ENCODE data around the gene RNF38. TPM values are rescaled to one million over a fixed set of nuclear protein-coding genes. Genes with fewer than 3 reads are reported as not detected.

RNF38 gene
- total RNA-seq, 2 experiments from 2014 or later, result 88.1 to 104 TPM

GRCh38 chr9:36293171-36293570, 106.9 kb downstream of the RNF38 start:
- TF ChIP-seq CTCF (IDR thresholded peaks at IDR 0.05), result no peak
- Mint-ChIP-seq H3K4me1 (ENCODE audit: low read depth) (no peaks in the 10 kb centered on the region), H3K36me3 (ENCODE audit: low read depth) (no peaks in the 10 kb centered on the region), H3K27ac (no peak overlapping the region), H3K4me3 (no peak overlapping the region), H3K9me3 (no peaks in the 10 kb centered on the region), H3K27me3 (no peaks in the 10 kb centered on the region)
- Histone ChIP-seq H3K9me3 (ENCODE audit: control insufficient read depth in 1 of 2, insufficient read depth in 1 of 2, low read length in 2 of 2) (no peaks in the 10 kb centered on the region), H3K27me3 (ENCODE audit: control insufficient read depth in 1 of 2, insufficient read depth in 2 of 2, low read length in 2 of 2) (no peaks in the 10 kb centered on the region), H3K27ac (ENCODE audit: low read depth in 1 of 2, low read length in 2 of 2) (no peak overlapping the region), H3K36me3 (ENCODE audit: insufficient read depth, low read length) (no peaks in the 10 kb centered on the region), H3K4me3 (ENCODE audit: low read length) (no peak overlapping the region), H3K4me1 (ENCODE audit: insufficient read depth, low read length) (no peaks in the 10 kb centered on the region)
- ChIA-PET CTCF (no interaction called here), POLR2A (no interaction called here)
- intact Hi-C loops (cut with DNase I, micrococcal nuclease), result no loop called here
- DNase-seq, result no peak
- ATAC-seq (ENCODE audit: poor library complexity), result no peak

- no peaks in the 10 kb centered on the region for H3K4me1 Mint-ChIP-seq (ENCODE audit: low read depth)
- ChIA-PET POLR2A (no interaction called here), CTCF (no interaction called here)
- no peak for DNase-seq
- no peaks in the 10 kb centered on the region for H3K27me3 ChIP-seq (ENCODE audit: control insufficient read depth in 1 of 2, insufficient read depth in 2 of 2, low read length in 2 of 2)
- H3K27me3 Mint-ChIP-seq, result no peaks in the 10 kb centered on the region
- ATAC-seq (ENCODE audit: poor library complexity), result no peak
- no peaks in the 10 kb centered on the region for H3K36me3 ChIP-seq (ENCODE audit: insufficient read depth, low read length)
- no peak overlapping the region for H3K27ac Mint-ChIP-seq
- no peak overlapping the region for H3K4me3 Mint-ChIP-seq
- no peaks in the 10 kb centered on the region for H3K4me1 ChIP-seq (ENCODE audit: insufficient read depth, low read length)
- no peak overlapping the region for H3K27ac ChIP-seq (ENCODE audit: low read depth in 1 of 2, low read length in 2 of 2)
- no peak for TF ChIP-seq CTCF (IDR thresholded peaks at IDR 0.05)
- no peaks in the 10 kb centered on the region for H3K9me3 ChIP-seq (ENCODE audit: control insufficient read depth in 1 of 2, insufficient read depth in 1 of 2, low read length in 2 of 2)
- H3K4me3 ChIP-seq (ENCODE audit: low read length), result no peak overlapping the region
- intact Hi-C loops (cut with DNase I, micrococcal nuclease), result no loop called here
- no peaks in the 10 kb centered on the region for H3K36me3 Mint-ChIP-seq (ENCODE audit: low read depth)
- H3K9me3 Mint-ChIP-seq, result no peaks in the 10 kb centered on the region
These were observed 107.4 kb downstream of the RNF38 start for GRCh38 chr9:36292641-36293040.

DNA sequence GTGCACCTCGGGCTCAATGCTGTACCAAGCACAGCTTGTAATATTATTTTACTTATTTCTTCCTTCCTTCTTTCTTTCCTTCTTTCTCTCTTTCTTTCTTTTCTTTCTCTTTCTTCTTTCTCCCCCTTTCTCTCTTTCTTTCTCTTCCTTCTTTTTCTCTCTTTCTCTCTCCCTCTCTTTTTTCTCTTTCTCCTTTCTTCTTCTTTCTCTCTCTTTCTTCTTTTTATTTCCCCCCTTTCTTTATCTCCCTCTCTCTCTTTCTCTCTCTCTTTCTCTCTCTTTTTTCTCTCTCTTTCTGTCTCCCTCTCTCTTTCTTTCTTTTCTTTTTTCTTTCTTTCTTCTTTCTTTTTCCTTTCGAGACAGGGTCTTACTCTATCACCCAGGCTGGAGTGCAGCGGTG, 109.1 kb downstream of the RNF38 start:
- Mint-ChIP-seq H3K27me3 (no peaks in the 10 kb centered on the region), H3K4me3 (no peak overlapping the region), H3K27ac (no peak overlapping the region), H3K36me3 (ENCODE audit: low read depth) (no peaks in the 10 kb centered on the region), H3K4me1 (ENCODE audit: low read depth) (no peaks in the 10 kb centered on the region), H3K9me3 (no peaks in the 10 kb centered on the region)
- H3K4me3 ChIP-seq (ENCODE audit: low read length), result no peak overlapping the region
- no peak for TF ChIP-seq CTCF (IDR thresholded peaks at IDR 0.05)
- ATAC-seq (ENCODE audit: poor library complexity) (no peak), DNase-seq (no peak)
- no peaks in the 10 kb centered on the region for H3K9me3 ChIP-seq (ENCODE audit: control insufficient read depth in 1 of 2, insufficient read depth in 1 of 2, low read length in 2 of 2)
- ChIA-PET POLR2A (no interaction called here), CTCF (interaction anchor here (0.8 kb wide), 1 partner anchor 138 kb away, joined by 3 read pairs; no protein-coding TSS in a partner anchor)
- H3K36me3 ChIP-seq (ENCODE audit: insufficient read depth, low read length), result no peaks in the 10 kb centered on the region
- H3K4me1 ChIP-seq (ENCODE audit: insufficient read depth, low read length), result no peaks in the 10 kb centered on the region
- no peaks in the 10 kb centered on the region for H3K27me3 ChIP-seq (ENCODE audit: control insufficient read depth in 1 of 2, insufficient read depth in 2 of 2, low read length in 2 of 2)
- intact Hi-C loops (cut with DNase I, micrococcal nuclease), result no loop called here
- H3K27ac ChIP-seq (ENCODE audit: low read depth in 1 of 2, low read length in 2 of 2), result no peak overlapping the region
